GM10266 (cell line): ENCODE results near the gene KIF14.

Experiments used
- DNase-seq: peaks from one replicate; pipeline ENCODE4 v3.0.0; 2012; ENCODE audit errors: extremely low spot score
- CTCF ChIP-seq: IDR thresholded peaks from 2 replicates; pipeline ENCODE4 v1.5.1; 2012; ENCODE audit warnings: mild to moderate bottlenecking, low read depth; ENCODE audit not compliant: control insufficient read depth, insufficient read depth; ENCODE audit errors: missing control alignments

The KIF14 gene

GRCh38 chr1:200510228-200510623 is 110.3 kb downstream of the KIF14 start:
- TF ChIP-seq CTCF = peak; percentile 88
- peak; percentile 71 for DNase-seq

- DNase-seq = no peak
- no peak for TF ChIP-seq CTCF
Observed at GRCh38 chr1:200506471-200506870, 114.1 kb downstream of the KIF14 start.

- TF ChIP-seq CTCF = no peak
- no peak for DNase-seq
Observed at GRCh38 chr1:200505257-200505656, 115.3 kb downstream of the KIF14 start.
